HPDE6-E6E7 (cell line): Measurements from ENCODE around the gene AHRR.
A peak's percentile ranks its signal among the peaks of the same experiment; 100 is the strongest.
"Not testable (repeated sequence)": the region's sequence is repeated elsewhere in the genome, so short reads cannot be mapped to it uniquely, and the experiment has no call there.

Source experiments
- DNase-seq: peaks from one replicate; pipeline ENCODE4 v3.0.0; 2011; ENCODE audit warnings: missing footprints; ENCODE audit errors: extremely low spot score

AHRR gene

DNA sequence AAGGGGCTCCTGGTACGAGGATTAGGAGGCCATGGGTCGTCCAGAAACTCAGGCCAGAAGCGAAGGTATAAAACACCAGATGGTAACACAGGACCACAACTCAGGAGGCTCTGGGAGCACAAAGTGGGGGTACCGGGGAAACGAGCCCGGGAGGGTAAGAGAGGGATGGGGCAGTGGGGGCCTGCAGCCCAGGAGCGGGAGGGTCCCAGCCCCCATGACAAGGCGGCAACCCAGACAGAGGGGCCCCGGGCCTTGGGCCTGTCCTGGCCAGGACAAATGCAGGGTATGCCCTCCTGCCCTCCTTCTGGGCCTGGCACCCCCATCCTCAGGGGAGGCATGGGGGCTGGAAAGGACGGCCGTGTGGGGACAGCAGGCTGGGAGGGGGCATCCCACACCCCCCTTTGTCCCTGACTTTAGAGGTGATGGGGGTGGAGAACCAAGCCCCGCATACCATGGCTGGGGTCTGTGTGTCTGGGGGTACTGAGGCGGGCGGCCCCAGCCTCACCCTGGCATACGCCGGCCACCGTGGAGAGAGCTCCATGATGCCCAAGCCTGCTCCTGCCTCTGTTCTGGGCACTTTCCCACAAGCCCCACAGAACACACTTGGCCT, 74.5 kb downstream of the AHRR start:
- DNase-seq: no peak

DNA sequence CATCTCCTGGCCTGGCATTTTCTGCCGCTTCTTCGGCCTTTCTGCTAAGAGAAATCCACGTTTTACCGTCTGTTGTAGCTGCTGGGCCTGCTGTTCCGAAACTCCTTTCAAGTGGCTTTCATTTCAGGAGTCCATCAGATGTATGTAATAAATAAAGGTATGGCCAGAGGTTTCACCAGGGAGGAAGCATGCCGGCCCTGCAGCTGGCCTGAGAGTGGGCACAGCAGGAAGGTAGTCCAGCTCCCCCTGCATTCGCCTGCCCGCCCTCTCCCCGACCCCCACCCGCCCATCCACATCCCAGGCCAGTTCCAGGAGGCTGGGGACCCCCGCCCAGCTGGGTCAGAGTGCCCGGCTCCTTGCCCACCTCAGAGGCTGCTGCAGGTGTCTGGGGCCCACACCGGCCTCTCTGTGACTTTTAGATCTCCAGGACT, 75.0 kb downstream of the AHRR start:
- DNase-seq: no peak

DNA sequence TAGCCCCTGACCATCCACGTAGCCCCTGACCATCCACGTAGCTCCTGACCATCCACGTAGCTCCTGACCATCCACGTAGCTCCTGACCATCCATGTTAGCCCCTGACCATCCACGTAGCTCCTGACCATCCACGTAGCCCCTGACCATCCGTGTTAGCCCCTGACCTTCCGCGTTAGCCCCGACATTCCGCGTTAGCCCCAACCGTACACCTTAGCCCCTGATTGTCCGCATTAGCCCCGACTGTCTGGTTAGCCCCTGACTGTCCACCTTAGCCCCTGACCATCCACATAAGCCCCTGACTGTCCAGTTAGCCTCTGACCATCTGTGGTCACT, 76.6 kb downstream of the AHRR start:
- not testable (repeated sequence) for DNase-seq

DNA sequence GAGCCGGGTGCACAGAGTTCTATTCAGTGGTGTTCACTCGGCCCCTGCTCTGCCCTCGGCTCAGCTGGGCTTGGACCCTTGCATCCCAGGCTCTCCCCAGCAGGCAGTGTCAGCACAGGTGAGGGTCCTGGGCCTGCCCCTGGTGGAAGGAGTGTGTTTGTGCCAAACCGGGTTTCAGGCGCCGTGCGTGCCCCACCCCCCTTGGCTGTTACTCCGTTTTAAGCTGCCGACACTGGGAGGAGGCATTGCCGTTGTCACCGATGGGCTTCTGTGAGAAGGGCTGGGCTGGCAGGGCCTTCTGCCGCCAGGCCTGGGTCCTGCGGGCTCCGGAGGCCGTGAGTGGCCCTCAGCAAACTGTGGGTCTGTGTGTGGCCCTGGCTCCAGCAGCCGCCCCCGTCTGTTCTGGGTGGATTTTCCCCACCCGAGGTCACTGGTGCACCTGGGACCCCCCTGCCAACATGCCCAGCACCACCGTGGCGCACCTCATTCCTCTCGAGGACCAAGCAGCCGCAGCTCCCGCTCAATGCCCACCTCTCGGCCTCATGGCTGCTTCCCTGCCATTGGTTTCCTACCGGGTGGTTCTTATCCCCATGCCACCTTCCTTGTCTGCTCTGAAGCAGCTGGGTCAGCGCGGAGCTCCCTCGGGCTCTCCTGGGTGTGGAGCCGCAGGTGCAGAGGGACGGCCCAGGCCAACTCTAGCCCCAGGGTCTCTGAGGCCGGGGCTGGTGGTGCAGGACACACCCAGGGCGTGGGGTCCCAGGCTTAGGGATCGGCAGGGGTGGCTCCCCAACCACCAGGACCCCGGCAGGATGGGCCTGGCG, 77.2 kb downstream of the AHRR start:
- DNase-seq: no peak

DNA sequence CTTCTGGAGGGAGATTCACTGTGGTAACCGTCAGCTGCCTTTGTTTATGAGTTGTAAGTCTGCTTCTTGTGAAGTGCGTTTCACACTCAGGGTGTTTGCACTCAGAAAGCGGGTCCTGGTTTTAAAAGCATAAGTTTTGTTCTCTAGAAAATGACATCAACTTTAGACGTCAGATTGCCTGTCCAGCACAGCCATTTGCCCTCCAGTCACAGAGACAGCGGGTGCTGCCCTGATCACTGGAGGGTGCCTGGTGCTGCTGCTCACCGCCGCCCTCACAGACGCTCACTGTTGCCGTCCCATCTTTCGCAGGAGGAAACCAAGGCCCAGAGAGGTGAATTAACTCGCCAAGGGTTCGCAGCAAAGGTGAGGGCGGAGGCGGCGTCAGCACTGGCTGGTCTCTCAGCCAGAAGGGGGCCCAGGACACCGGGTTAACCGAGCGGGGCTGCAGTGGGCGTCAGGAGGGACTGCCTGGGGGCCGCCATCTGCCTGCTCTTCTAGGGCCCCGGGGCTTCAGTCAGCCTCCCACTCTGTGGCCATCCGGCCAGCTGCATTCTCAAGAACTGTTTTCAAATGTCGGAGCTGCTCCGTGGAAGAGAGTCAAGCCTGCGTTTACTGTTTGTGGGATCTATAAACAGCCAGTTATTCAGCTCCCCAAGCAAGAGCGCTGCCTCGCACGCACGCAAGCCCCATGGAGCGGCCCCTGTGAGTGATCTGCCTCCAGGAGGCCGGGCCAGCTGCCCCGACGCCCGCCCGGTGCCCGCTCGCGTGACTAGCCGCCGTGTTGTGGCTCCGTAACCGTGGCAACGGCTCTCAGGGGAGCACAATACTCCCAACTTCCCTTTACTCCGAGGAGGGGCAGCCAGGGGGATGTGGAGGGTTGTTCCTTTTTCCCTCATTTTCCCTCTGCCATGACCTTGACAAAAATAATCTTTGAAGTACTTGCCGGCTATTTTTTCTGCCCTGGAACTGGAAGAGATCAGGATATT, 78.1 kb downstream of the AHRR start:
- peak; percentile 38 for DNase-seq

DNA sequence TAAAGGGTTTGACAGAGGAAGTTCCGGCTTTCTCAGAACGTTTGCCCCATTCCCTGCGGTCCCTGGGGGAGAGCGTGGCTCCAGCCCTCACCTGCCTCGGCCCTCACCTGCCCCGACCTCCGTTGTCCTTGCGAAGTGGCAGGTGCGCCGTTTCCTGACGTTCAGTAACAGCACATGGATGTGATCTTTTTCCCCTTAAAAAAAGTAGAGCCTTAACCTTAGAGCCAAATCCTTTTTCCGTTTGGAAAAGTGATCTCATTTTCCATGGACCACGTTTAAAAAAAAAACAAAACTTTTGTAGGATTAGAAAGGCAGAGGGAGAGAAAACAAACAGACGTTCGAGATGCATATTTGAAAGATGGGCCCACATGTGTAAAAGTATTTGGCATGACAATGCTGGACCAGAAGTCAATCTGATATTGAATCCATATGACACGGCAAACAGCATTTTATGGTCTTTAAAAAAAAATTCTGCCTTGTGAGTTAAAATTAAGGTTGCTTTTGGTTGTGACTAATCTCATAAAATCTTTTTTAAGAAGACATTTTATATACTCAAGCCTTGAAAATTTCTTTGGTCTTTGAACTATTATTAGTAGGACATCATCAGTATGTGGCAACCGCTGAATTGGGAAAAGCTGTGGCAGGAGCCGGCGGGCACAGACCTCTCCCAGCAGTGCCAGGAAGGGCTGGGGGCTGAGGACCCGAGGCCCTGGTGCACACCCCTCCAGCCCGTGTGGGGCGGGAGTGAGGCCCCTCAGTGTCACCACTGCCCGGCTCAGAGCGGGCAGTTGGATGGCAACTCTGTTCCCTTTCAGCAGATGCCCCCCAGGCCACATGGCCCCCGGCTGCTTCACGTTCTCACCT, 79.0 kb downstream of the AHRR start:
- DNase-seq: no peak

DNA sequence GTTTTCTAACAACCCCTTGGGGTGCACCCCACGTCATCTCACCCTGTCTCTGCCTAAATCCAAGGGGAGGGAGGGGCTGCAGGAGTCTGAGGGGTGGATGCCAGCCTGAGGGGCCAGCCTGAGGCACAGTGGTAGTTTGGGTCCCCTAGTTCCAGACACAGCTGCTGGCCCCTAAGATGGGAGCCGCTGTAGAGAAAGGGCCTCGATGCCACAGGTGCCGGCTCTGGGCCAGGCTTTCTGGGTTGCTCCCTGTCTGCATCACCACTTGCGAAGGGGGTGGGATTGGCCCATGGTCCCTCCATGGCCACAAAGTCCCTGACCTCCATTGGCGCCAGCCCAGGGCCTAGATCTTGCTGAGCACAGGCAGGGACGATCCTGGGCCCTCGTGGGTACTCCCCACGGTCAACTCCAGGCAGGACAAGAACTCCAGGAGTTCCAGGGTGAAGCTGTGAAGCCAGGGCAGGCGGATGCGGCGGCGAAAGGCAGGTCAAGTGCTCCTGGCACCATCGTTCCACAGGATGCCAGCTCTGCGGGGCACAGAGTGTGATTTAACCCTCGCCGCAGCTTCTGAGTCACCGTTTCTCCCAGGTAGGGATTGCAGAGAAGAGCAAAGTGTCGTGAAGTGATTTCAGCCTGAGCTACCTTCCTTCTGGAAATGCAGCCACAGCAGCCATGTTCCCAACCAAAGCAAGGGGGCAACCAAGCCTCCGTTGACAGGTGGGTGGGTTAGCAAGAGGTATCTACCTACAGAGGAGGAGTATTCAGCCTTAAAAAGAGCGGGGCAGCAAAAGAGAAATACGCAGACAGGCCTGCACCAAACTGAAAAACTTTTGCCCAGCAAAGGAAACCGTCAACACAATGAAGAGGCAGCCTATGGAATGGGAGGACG, 79.9 kb downstream of the AHRR start:
- no peak for DNase-seq

DNA sequence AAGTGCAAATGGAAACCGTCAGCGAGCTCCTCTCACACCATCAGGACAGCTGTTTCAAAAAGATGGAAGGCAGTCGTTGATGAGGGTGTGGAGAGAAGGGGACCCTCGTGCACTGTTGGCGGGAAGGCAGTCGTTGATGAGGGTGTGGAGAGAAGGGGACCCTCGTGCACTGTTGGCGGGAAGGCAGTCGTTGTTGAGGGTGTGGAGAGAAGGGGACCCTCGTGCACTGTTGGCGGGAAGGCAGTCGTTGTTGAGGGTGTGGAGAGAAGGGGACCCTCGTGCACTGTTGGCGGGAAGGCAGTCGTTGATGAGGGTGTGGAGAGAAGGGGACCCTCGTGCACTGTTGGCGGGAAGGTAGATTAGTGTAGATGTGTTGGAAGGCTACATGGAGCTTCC, 80.7 kb downstream of the AHRR start:
- not testable (repeated sequence) for DNase-seq

DNA sequence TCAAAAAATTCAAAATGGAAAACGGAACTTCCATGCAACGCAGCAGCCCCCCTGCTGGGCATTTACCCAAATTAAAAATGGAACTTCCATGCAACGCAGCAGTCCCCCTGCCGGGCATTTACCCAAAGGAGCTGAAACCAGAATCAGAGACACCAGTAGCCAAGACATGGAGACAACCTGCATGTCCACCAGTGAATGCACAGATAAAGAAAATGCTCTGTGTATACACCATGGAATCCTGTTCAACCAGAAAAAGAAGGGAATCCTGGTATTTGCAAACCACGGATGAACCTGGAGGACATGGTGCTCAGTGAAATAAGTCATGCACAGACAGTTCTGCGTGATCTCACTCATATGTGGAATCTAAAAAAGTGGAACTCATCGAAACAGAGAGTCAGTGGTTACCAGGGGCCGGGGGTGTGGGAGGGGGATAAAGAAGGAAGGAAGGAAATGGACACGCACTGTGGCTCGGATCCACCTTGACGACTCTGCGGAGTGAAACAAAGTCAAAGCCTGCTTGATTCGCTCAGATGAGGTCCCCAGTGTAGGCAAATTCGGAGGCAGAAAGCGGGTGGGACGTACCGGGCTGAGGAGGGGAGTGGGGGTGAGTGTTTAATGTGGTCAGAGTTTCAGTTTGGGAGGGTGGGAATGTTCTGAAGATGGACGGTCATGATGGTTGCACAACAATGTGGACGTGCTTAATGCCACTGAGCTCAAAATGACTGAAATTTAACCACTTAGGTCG, 81.3 kb downstream of the AHRR start:
- DNase-seq: no peak

DNA sequence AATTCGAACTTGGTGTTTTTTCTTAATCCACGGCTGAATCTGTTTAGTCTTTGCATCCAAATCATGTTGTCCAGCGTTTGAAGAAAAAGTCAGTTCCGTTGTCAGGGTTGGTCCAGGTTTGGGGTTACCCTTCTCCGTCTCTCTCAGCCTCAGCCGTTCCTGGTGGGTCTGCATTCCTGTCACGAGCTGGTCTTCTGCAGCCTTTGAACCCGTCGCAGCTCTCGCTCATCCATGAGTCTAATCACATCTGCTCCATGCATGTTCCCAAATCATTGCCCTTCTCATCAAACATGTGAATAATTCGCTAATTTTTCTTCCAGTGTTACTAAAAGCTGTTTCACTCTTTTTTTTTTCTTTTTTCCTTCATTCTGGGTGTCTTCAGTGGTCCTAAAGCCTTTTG, 82.5 kb downstream of the AHRR start:
- DNase-seq: no peak

DNA sequence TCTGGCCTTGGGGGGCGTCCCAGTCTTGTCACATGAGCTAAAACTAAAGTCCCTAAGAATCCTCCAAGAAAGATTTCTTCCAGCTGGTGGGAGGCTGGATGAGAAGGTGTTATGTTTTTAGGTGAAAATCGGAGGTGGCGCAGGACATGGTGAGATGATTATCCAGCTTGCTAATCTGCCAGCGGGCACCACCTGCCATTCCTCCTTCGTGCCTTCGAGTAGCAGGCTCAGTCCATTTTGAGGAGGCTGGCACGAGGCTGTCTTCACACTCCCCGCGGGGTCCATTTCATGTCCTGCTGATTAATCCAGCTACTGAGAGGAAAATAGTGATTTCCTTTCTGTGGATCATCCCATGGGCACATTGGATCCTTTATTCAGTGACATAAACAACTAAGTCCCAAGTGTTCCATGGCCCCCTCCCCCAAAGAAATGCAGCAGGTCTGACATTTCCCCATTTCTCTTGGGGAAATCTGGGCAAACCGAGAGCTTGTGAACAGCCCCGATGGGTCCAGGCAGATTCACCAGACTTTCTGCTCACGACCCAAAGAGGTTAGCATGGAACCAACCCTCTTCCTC, 83.2 kb downstream of the AHRR start:
- DNase-seq: no peak

DNA sequence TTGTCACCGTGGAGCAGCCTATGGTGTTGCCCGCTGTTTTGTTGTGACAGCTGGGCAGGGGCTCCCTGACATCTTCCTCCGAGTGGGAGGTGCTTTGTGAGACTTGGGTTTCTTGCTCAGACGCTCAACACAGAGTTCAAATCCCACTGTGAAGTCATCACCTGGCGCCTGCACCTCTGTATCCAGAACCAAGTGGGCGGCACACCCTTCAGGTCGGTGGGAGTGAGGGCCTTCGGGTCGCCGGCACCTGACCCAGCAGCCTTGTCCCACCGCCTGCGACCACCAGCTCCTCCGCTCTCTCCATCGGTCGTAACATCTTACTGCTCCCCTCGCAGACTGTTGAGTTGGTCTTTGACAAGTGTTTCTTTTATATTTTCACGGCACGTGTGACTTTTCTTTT, 83.9 kb downstream of the AHRR start:
- no peak for DNase-seq

DNA sequence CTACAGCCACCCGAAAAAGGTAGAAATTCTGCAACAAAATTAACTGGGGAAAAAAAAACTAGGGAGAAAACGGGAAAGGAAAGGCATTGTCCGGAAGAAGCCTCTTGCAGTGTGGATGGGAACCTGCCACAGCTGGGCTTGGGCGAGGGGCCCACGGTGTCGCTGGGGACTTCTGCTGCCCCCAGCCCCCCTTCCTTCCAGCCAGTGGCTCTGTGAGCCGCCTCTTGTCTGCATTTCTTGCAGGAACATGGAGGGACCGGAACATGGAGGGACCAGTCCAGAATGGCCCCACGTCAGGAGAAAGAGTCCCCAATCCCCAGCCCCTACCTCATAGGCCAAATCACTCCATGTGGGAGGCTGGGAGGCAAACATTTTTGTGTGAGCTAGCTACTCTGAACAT, 84.5 kb downstream of the AHRR start:
- DNase-seq: no peak

DNA sequence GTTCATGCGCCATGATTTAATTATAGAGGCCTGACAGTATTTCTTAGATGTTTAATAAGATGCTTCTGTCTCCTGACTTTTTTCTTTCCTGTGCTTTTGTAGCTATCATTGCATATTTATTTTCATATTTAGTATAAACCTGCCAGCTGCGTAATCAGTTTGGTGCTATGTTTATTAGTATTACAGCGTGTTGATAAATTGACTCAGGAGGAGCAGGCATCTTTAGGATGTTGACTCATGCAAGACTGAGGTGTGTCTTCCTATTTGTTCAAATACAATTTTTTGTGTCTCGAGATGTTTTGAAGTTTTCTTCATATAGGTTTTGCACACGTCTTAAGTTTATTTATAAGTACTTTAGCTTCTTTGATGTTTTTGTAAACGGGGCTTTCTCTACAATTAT, 85.5 kb downstream of the AHRR start:
- peak; percentile 25 for DNase-seq

DNA sequence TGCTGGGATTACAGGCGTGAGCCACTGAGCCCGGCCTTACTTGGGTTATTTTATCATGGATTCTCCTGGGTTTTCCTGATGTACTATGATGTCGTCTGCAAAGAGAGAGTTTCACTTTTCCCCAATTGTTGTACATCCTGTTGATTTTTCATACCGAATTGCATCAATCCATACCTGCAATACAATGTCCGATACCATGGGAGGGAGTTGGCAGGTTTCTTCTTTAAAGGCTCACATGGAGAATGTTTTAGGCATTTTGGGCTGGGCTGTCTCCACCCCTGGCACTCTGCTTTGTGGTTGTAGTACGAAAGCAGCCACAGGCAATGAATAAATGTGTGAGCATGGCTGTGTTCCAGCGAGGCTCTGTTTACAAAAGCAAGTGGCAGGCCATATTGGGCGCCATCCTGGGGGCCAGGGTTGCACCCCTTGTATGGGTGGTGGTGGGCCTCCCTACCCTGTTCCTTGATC, 86.3 kb downstream of the AHRR start:
- no peak for DNase-seq

DNA sequence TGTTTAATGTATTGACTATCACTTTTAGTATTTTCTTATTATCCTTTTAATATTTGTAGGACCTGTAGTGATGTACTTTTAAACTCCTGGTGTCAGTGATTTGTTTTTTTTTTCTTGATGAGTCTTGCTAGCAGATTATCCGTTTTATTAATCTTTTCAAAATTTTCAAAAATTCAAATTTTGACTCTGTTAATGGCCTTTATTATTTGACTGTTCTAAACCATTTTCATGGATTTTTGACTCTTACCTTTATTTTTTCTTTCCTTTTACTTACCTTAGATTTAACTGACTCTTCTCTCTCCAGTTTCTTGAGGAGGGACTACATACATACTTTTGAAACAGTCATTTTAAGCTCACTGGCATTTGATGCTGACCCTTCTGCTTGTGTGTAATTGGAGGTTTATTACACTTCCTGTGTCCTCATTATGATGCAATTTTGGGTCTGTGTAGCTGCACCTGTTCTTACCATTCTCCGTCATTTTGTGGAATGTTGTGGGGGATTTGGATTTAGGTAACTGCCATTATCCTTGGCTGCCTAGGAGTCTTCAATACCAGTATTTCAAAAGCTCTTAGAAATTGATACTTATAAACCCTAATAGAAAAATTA, 89.5 kb downstream of the AHRR start:
- DNase-seq: no peak

DNA sequence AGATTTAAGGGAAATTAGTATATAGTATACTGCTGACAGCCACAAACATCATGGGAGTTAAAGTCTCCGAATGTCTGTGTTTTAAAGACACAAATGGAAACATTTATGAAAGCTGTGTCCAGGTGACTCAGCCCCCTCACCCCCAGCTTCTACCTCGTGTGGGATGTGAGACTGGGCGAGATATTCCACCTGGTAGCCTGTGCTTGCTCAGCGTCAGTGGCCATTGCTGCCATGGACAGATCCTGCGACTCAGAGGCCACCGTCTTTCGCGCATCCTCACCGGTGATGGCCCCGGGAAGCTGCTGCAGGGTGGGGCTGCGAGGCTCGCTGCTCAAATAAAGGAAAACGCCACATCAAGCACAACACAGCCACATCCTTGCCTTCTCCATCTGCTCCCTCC, 90.2 kb downstream of the AHRR start:
- no peak for DNase-seq

DNA sequence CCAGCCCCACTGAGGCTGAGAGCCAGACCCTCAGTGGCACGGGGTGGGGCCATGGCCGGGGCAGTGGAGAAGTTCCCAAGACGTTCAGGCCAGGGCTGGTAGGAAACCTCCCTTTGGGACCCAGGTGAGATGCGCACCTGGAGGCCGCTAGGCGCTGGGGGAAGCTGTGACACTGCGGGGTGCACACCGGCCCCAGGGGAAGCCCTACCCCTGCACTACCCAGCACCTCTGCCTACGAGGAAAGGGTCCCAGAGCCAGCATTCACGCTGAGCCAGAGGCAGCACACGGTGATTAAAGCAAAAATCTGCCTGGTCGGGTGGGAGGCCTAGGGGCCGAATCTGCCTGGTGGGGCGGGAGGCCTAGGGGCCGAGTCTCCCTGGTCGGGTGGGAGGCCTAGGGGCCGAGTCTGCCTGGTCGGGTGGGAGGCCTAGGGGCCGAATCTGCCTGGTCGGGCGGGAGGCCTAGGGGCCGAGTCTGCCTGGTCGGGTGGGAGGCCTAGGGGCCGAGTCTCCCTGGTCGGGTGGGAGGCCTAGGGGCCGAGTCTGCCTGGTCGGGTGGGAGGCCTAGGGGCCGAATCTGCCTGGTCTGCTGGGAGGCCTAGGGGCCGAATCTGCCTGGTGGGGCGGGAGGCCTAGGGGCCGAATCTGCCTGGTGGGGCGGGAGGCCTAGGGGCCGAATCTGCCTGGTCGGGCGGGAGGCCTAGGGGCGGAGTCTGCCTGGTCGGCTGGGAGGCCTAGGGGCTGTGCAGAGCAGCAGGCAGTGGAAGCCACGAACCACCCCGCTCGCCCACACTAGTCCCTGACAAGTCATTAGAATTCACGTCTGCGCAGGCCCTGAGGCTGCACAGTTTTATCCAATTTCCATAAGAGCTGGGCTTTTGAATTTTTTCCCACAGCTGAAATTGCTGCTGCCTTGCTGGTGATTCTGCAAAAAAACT, 93.7 kb downstream of the AHRR start:
- not testable (repeated sequence) for DNase-seq
